ENCODE results near the gene MLXIP. TPM values are rescaled to one million over a fixed set of nuclear protein-coding genes. Genes with fewer than 3 reads are reported as not detected.
A peak's percentile ranks its signal among the peaks of the same experiment; 100 is the strongest.
"Not testable (repeated sequence)": the region's sequence is repeated elsewhere in the genome, so short reads cannot be mapped to it uniquely, and the experiment has no call there.

MLXIP gene
- 27.1 TPM for total RNA-seq

GRCh38 chr12:122078141-122079032, at the start of gene MLXIP:
Gene MLXIP (plus strand): TSS chr12:122078756. CDS start chr12:122078854, 98 bp downstream.
- H3K9me3 ChIP-seq (ENCODE audit: low read depth, low read length): no peaks in the 10 kb centered on the region
- no peaks in the 10 kb centered on the region for H3K27me3 ChIP-seq (ENCODE audit: insufficient read depth, low read length)
- peaks cover 63% of the 10 kb centered on the region for H3K4me1 ChIP-seq (ENCODE audit: insufficient read depth, low read length)
- H3K4me3 ChIP-seq (ENCODE audit: low read length): peak within 1 kb of the TSS; percentile 82

- Histone ChIP-seq H3K4me1 (ENCODE audit: insufficient read depth, low read length) (peaks cover 28% of the 10 kb centered on the region), H3K9me3 (ENCODE audit: low read depth, low read length) (no peaks in the 10 kb centered on the region), H3K27me3 (ENCODE audit: insufficient read depth, low read length) (no peaks in the 10 kb centered on the region), H3K4me3 (ENCODE audit: low read length) (no peak overlapping the region)
Observed at GRCh38 chr12:122028905-122029560, 49.5 kb upstream of the MLXIP start.

DNA sequence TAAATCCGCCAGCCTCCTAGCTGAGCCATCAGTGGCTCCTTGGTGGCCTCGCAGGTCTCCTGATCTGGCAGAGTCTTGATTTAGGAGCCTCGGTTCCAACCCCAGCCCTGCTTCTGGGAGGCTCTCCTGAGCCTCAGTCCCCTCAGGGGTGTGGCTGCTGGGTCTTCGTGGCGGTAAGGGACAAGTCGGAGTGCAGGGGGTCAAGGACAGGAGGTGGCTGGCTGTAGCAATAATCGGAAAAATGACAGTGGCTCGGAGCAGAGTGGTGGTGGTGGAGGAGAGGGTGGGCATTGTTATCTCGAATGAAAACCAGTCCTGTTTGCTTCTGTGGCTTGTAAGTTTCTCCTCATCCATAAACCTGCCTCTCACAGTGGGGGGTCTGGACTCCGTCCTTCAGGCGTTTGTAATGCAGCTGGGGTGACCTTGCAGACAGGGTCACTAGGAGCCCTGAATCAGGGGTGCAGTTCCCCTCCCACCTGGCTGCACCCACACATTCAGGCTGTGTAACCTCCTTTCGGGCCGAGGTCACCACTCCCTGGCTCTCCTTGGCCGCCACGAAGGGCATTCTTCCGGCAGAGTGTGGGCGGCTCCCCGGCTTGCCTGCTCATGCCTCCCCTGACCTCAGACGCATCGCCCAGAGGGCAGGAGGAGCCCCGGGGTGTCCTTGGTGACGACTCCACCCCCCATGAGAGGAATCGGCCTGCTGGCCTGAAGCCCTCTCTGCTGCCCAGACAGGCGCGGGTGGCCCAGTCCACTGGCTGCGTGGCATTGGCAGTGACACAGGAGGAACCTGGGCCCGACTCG, 48.7 kb upstream of the MLXIP start:
- no peaks in the 10 kb centered on the region for H3K9me3 ChIP-seq (ENCODE audit: low read depth, low read length)
- no peak overlapping the region for H3K4me3 ChIP-seq (ENCODE audit: low read length)
- no peaks in the 10 kb centered on the region for H3K27me3 ChIP-seq (ENCODE audit: insufficient read depth, low read length)
- peaks cover 28% of the 10 kb centered on the region for H3K4me1 ChIP-seq (ENCODE audit: insufficient read depth, low read length)

DNA sequence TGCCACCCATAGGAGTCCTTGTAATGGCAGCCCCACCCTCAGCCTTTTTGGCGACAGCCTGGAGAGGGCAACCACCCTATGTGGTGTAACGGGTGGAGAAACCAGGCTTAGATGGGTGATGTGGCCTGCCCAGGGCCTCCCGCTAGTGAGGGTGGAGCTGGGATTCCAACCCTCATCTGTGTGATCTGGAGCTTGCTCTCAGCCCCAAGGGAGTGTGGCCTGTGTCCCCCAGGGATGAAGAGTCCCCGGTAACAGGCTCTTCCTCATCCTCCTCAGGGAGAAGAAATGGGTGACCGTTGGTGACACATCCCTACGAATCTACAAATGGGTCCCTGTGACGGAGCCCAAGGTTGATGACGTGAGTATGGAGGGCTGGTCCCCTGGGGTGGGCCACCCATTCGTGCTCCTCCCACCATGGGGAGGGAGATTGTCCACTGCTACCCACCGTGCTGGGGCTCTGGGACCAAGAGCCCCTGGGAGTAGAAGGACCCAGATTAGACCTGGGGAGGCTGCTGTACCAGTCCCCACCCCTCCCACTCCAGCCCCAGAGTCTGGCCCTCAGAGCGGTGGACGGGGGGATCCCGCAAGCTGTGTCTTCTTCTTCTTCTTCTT, 48.0 kb upstream of the MLXIP start:
- Histone ChIP-seq H3K4me1 (ENCODE audit: insufficient read depth, low read length) (peaks cover 28% of the 10 kb centered on the region), H3K27me3 (ENCODE audit: insufficient read depth, low read length) (no peaks in the 10 kb centered on the region), H3K9me3 (ENCODE audit: low read depth, low read length) (no peaks in the 10 kb centered on the region), H3K4me3 (ENCODE audit: low read length) (no peak overlapping the region)

- peaks cover 23% of the 10 kb centered on the region for H3K4me1 ChIP-seq (ENCODE audit: insufficient read depth, low read length)
Observed at GRCh38 chr12:122031342-122032216, 47.0 kb upstream of the MLXIP start.

GRCh38 chr12:122032580-122032979, 46.0 kb upstream of the MLXIP start:
- no peaks in the 10 kb centered on the region for H3K27me3 ChIP-seq (ENCODE audit: insufficient read depth, low read length)
- H3K4me3 ChIP-seq (ENCODE audit: low read length): no peak overlapping the region
- peaks cover 20% of the 10 kb centered on the region for H3K4me1 ChIP-seq (ENCODE audit: insufficient read depth, low read length)
- H3K9me3 ChIP-seq (ENCODE audit: low read depth, low read length): no peaks in the 10 kb centered on the region

More at GRCh38 chr12:122031342-122032216, 47.0 kb upstream of the MLXIP start:
- no peaks in the 10 kb centered on the region for H3K9me3 ChIP-seq (ENCODE audit: low read depth, low read length)
- no peak overlapping the region for H3K4me3 ChIP-seq (ENCODE audit: low read length)
- H3K27me3 ChIP-seq (ENCODE audit: insufficient read depth, low read length): no peaks in the 10 kb centered on the region

DNA sequence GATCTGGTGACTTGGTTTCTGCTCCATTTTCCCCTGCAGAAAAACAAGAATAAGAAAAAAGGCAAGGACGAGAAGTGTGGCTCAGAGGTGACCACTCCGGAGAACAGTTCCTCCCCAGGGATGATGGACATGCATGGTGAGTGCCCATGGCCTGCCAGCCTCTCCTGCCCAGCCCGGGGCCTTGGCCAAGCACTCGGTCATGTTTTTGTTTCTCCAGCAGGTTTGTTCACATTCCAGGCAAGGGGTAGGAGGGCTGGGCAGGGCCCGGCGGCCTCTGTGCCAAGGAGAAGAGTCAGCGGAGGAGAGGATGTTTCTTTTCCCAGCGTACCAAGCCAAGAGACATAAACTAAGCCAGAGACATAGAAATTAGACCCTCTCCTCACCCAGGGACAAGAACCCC, 43.3 kb upstream of the MLXIP start:
- Histone ChIP-seq H3K9me3 (ENCODE audit: low read depth, low read length) (no peaks in the 10 kb centered on the region), H3K4me3 (ENCODE audit: low read length) (no peak overlapping the region), H3K4me1 (ENCODE audit: insufficient read depth, low read length) (no peaks in the 10 kb centered on the region), H3K27me3 (ENCODE audit: insufficient read depth, low read length) (no peaks in the 10 kb centered on the region)

DNA sequence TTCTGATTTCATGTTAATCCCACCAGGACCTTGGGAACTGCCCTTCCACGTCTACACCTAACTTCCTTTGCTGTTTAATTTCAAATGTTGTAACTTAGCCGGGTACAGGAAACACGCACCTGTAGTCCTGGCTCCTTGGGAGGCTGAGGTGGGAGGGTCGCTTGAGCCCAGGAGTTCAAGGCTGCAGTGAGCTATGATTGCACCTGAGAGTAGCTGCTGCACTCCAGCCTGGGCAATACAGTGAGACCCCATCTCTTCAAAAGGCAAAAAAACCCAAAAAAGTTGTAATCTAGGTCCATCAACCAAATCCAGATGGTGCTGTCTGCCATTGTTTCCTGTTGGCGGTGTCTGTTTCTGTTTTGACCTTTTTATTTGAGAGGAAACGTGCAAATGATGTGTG, 42.4 kb upstream of the MLXIP start:
- Histone ChIP-seq H3K4me3 (ENCODE audit: low read length) (no peak overlapping the region), H3K27me3 (ENCODE audit: insufficient read depth, low read length) (no peaks in the 10 kb centered on the region), H3K9me3 (ENCODE audit: low read depth, low read length) (no peaks in the 10 kb centered on the region), H3K4me1 (ENCODE audit: insufficient read depth, low read length) (no peaks in the 10 kb centered on the region)

DNA sequence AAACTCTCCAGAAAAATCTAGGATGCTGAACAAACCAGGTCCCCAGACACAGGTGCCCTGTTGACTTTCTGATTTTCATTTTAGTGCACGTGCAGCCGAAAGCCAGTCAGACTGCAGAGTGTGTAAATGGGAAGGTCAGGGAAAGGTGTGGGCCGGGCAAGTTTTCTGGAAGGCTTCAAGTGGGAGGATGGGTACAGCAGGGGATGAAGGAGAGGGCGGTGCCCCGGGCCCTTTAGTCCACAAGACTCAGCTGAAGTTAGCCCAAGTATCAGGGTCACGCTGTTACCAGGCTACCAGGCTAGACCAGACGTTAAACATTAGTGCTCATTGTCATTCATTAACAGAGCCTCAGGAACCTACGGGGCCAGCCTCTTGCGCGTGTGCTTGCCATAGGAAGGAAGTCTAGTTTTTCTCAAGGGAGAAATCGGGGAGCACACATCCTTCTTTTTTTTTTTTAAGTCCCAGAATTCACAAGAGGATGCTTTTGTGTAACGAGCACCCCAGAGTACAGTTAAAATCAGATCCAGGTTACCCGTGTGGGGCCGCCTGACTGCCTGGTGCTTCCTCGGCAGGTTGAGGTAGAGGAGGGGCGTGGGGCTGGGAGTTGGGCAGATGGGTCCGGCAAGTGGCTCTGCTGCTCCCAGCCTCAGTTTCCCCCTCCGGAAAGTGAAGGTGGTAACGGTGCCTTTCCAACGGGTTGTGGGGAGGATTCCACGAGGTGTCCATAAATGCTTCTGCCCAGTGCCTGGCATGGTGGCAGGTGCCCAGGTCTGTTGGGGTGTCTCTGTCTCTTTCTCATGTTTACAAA, 37.8 kb upstream of the MLXIP start:
- Histone ChIP-seq H3K9me3 (ENCODE audit: low read depth, low read length) (no peaks in the 10 kb centered on the region), H3K4me1 (ENCODE audit: insufficient read depth, low read length) (no peaks in the 10 kb centered on the region), H3K4me3 (ENCODE audit: low read length) (no peak overlapping the region), H3K27me3 (ENCODE audit: insufficient read depth, low read length) (no peaks in the 10 kb centered on the region)

- not testable (repeated sequence) for H3K4me3 ChIP-seq (ENCODE audit: low read length); H3K4me1 ChIP-seq (ENCODE audit: insufficient read depth, low read length); H3K27me3 ChIP-seq (ENCODE audit: insufficient read depth, low read length); H3K9me3 ChIP-seq (ENCODE audit: low read depth, low read length)
Observed at GRCh38 chr12:122041458-122041857, 37.1 kb upstream of the MLXIP start.

DNA sequence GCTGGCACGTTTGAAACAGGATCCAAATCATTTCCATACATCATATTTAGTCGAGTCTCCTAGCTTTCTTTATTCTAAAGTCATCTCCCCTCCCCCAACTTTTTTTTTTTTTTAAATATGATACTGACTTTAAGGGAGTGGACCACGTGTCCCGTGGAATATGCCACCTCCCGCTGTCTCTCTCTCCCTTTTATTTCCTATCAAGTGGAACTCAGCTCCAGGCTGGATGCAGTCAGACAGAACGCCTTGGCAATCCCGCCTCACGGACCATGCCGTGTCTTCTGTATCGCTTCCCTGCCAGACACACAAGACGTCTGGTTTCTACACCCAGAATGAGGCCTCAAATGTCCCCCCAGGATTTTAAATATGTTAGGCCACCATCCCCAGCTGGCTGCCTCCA, 35.6 kb upstream of the MLXIP start:
- Histone ChIP-seq H3K4me1 (ENCODE audit: insufficient read depth, low read length) (no peaks in the 10 kb centered on the region), H3K9me3 (ENCODE audit: low read depth, low read length) (no peaks in the 10 kb centered on the region), H3K27me3 (ENCODE audit: insufficient read depth, low read length) (no peaks in the 10 kb centered on the region), H3K4me3 (ENCODE audit: low read length) (no peak overlapping the region)

- H3K4me3 ChIP-seq (ENCODE audit: low read length): no peak overlapping the region
Observed at GRCh38 chr12:122043476-122043875, 35.1 kb upstream of the MLXIP start.

DNA sequence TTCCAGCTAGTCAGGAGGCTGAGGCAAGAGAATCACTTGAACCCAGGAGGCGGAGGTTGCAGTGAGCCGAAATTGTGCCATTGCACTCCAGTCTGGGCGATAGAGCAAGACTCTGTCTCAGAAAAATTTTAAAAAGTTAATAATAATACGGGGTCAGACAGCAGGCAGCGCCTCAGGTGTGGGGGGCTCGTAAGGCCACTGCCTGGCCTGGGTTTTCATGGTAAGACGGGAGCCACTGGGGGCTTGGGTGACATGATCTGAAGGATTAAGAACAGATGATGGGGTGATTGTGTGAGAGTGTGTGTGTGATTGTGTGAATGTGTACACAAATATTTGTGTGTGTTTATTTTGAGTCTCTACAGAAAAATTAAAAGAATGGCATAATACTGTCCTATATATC, 33.3 kb upstream of the MLXIP start:
- Histone ChIP-seq H3K9me3 (ENCODE audit: low read depth, low read length) (no peaks in the 10 kb centered on the region), H3K4me1 (ENCODE audit: insufficient read depth, low read length) (peaks cover 4% of the 10 kb centered on the region), H3K27me3 (ENCODE audit: insufficient read depth, low read length) (no peaks in the 10 kb centered on the region), H3K4me3 (ENCODE audit: low read length) (no peak overlapping the region)

More at GRCh38 chr12:122043476-122043875, 35.1 kb upstream of the MLXIP start:
- Histone ChIP-seq H3K9me3 (ENCODE audit: low read depth, low read length) (no peaks in the 10 kb centered on the region), H3K27me3 (ENCODE audit: insufficient read depth, low read length) (no peaks in the 10 kb centered on the region), H3K4me1 (ENCODE audit: insufficient read depth, low read length) (no peaks in the 10 kb centered on the region)

All from mononuclear cell (primary cell).